ENCODE data around the gene OGG1.

The OGG1 gene

DNA sequence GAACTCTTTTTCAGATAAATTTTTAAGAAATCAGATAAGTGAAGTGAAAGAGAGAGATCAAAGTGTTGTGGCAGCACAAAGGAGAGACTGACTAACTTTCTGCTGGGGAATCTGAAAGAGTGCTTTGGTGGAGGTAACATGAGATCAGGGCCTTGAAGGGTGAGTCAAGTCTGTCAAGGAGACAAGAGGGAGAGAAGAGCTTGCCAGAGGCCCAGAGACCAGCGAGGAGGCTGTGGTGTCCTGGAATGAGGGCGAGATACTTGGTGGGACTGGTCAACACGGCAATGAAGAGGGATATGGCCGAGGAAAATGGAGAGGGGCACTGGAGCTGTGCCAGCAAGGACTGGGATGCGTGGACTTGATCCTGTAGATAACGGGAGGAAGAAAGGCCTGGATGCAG, 38.0 kb downstream of the OGG1 start:
- no peak for DNase-seq

GRCh38 chr3:9791127-9791526, 41.4 kb downstream of the OGG1 start:
- DNase-seq = no peak

GRCh38 chr3:9791790-9792404, 42.1 kb downstream of the OGG1 start:
- no peak for DNase-seq

DNA sequence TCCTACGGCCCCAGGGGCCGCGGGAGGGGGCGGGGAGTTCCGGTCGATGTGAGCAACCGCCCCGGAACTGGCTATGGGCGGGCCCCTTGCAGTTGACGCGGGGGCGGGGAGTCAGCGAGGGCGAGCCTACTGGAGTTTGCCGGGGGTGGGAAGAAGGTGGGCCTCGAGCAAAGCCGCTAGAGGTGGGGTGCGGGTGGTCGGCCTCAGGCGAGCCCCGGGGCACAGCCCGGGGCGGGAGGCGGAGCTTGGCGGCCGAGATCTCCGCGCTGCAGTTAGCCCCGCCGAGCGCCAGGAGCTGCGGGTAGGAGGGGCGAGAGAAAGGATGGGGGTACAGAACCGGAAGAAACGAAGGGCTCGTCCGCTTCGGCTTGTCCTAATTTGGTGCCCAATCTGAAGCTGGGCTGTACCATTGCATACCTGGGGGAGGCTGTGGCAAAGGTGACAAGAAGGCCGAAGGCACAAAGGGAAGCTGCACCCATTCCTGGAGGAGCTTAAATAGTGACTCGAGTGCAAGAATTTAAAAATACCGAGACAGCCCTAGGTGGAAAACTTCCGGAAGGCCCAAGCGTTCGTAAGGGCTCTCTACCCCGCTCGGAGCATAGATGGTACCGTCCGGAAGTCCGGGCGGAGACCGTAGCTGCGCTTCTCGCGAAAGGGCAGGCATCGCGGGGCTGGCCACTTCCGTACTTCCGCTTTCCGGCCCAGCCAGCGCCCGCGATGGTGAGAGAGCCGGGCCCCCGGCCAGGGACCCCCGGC, 42.8 kb downstream of the OGG1 start, which contains the start of the genes ARPC4 and TADA3:
Gene ARPC4 (plus strand): TSS at position 678 of the 756 bp plus-strand sequence. CDS start 40 bp downstream, at position 718.
Gene TADA3 (minus strand): TSS at position 69 of the 756 bp plus-strand sequence. CDS start 1,007 bp downstream, outside the sequence.
- peak; percentile 91 for DNase-seq

DNA sequence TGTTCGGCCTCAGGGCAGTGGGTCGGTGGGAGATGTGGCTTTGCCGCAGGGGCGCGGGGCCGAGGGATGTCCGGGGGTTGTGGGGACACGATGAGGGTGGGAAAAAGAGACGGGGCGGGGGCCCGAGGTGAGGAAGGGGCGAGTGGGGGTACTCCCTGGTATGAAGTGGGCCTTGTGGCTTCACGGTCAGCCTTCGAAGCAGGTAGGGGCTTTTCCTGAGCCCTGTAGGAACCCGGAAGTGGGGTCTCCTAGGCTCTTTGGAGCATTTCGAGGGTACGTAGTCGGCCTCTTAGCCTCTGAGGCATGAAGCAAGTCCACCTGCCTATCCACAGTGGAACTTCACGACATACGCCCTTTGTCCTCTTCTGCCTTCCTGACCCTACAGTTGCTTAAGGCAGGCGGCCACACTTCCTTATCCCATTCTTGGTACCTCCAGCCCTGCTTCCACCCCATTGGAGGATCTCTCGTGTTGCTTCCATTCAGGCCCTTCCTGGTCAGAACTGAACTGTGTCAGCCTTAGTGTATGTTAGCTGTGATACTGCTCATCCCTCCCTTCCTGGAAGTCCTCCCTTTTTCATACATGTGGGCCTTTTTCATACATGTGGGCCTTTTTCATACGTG, 43.5 kb downstream of the OGG1 start:
- DNase-seq = no peak

- DNase-seq = no peak
These were observed 44.6 kb downstream of the OGG1 start for GRCh38 chr3:9794400-9794799.

GRCh38 chr3:9795207-9795606, 45.5 kb downstream of the OGG1 start:
- no peak for DNase-seq

GRCh38 chr3:9797196-9797945, 47.6 kb downstream of the OGG1 start:
- DNase-seq = no peak

GRCh38 chr3:9800529-9800928, 50.8 kb downstream of the OGG1 start:
- no peak for DNase-seq

- DNase-seq = no peak
These were observed 53.7 kb downstream of the OGG1 start for GRCh38 chr3:9803494-9803893.

DNA sequence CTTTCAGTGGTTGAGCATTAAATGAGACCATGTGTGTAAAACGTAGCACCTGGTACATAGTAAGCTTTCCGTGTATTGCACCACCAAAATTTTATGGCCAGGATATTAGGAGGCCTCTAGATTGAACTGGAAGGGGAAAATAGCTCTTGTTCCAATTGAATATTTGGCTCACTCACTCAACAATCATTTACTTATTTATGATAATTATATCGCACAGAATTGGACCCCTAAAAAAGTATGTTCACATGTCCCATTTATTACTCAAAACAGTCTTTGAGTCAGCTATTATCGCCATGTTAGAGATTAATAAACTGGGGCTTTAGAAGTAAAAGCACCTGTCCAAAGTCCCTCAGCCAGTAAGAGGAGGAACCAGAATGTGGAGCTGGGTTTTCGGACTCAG, 55.2 kb downstream of the OGG1 start:
- no peak for DNase-seq

GRCh38 chr3:9806137-9806536, 56.4 kb downstream of the OGG1 start:
- DNase-seq = no peak

Measured in stimulated activated CD4-positive, alpha-beta T cell treated with anti-CD3 and anti-CD28 coated beads, Interleukin-4, amount 100 ng/mL, for 1 hour (primary cell).